ENCODE measurements around the gene NOP9.

NOP9 gene

GRCh38 chr14:24304019-24304387 is 4.4 kb downstream of the NOP9 start:
- no peak for TF ChIP-seq CTCF (IDR thresholded peaks at IDR 0.05; ENCODE audit: low read depth, low read length)

GRCh38 chr14:24307156-24307574 is 7.5 kb downstream of the NOP9 start:
- H3K4me3 ChIP-seq (ENCODE audit: low read depth, low read length): no peak overlapping the region
- no peak for TF ChIP-seq CTCF (IDR thresholded peaks at IDR 0.05; ENCODE audit: low read depth, low read length)

More at GRCh38 chr14:24304019-24304387, 4.4 kb downstream of the NOP9 start:
- no peak overlapping the region for H3K4me3 ChIP-seq (ENCODE audit: low read depth, low read length)

- peak; percentile 96 for TF ChIP-seq CTCF (IDR thresholded peaks at IDR 0.05; ENCODE audit: low read depth, low read length)
- no peak within 1 kb of the TSS for H3K4me3 ChIP-seq (ENCODE audit: low read depth, low read length)
Observed at GRCh38 chr14:24307575-24308341, 8.1 kb downstream of the NOP9 start, which contains the start of gene CIDEB. Gene CIDEB, minus strand, starts transcription at chr14:24307977. Its CDS starts 119 bp downstream, at chr14:24307858.

GRCh38 chr14:24308342-24309124 is 8.9 kb downstream of the NOP9 start:
- no peak for TF ChIP-seq CTCF (IDR thresholded peaks at IDR 0.05; ENCODE audit: low read depth, low read length)
- H3K4me3 ChIP-seq (ENCODE audit: low read depth, low read length): no peak overlapping the region

- no peak within 1 kb of the TSS for H3K4me3 ChIP-seq (ENCODE audit: low read depth, low read length)
Observed at GRCh38 chr14:24309538-24310264, 10.1 kb downstream of the NOP9 start, which contains the start of gene LTB4R2. Gene LTB4R2, plus strand, starts transcription at chr14:24310140. Its CDS starts 525 bp downstream, at chr14:24310665.

GRCh38 chr14:24310265-24310645 is 10.6 kb downstream of the NOP9 start:
- TF ChIP-seq CTCF (IDR thresholded peaks at IDR 0.05; ENCODE audit: low read depth, low read length): no peak
- H3K4me3 ChIP-seq (ENCODE audit: low read depth, low read length): no peak overlapping the region

More at GRCh38 chr14:24309538-24310264, 10.1 kb downstream of the NOP9 start, which contains the start of gene LTB4R2:
- TF ChIP-seq CTCF (IDR thresholded peaks at IDR 0.05; ENCODE audit: low read depth, low read length): no peak

Measured in WI38 (cell line).